GM12873 (cell line): Measurements from ENCODE around the gene AUTS2.

ENCODE experiments used
- CTCF ChIP-seq: IDR thresholded peaks from 2 replicates; pipeline ENCODE4 v1.5.1; 2012; ENCODE audit warnings: low read depth, mild to moderate bottlenecking, moderate library complexity, low read length, control low read depth; ENCODE audit not compliant: insufficient read depth; ENCODE audit errors: missing control alignments

AUTS2 gene

GRCh38 chr7:69878015-69878414, 279.7 kb downstream of the AUTS2 start:
- TF ChIP-seq CTCF = no peak

- TF ChIP-seq CTCF = no peak
Measured at GRCh38 chr7:69878591-69878990, 280.3 kb downstream of the AUTS2 start.

GRCh38 chr7:69879989-69880388, 281.7 kb downstream of the AUTS2 start:
- no peak for TF ChIP-seq CTCF

- TF ChIP-seq CTCF = no peak
Measured at GRCh38 chr7:69880840-69881239, 282.6 kb downstream of the AUTS2 start.

GRCh38 chr7:69882269-69882668, 284.0 kb downstream of the AUTS2 start:
- no peak for TF ChIP-seq CTCF

GRCh38 chr7:69883399-69883891, 285.2 kb downstream of the AUTS2 start:
- no peak for TF ChIP-seq CTCF

GRCh38 chr7:69885431-69885830, 287.2 kb downstream of the AUTS2 start:
- TF ChIP-seq CTCF = no peak

- no peak for TF ChIP-seq CTCF
Measured at GRCh38 chr7:69889338-69889975, 291.2 kb downstream of the AUTS2 start.
